Activated T-cell treated with anti-CD3 and anti-CD28 coated beads for 1 hour (primary cell): Measurements from ENCODE around the gene MAEA.
A peak's percentile ranks its signal among the peaks of the same experiment; 100 is the strongest.

Experiments used
- DNase-seq: peaks from one replicate; pipeline ENCODE4 v3.0.0-alpha.2; 2020; ENCODE audit warnings: low read depth

The MAEA gene

DNA sequence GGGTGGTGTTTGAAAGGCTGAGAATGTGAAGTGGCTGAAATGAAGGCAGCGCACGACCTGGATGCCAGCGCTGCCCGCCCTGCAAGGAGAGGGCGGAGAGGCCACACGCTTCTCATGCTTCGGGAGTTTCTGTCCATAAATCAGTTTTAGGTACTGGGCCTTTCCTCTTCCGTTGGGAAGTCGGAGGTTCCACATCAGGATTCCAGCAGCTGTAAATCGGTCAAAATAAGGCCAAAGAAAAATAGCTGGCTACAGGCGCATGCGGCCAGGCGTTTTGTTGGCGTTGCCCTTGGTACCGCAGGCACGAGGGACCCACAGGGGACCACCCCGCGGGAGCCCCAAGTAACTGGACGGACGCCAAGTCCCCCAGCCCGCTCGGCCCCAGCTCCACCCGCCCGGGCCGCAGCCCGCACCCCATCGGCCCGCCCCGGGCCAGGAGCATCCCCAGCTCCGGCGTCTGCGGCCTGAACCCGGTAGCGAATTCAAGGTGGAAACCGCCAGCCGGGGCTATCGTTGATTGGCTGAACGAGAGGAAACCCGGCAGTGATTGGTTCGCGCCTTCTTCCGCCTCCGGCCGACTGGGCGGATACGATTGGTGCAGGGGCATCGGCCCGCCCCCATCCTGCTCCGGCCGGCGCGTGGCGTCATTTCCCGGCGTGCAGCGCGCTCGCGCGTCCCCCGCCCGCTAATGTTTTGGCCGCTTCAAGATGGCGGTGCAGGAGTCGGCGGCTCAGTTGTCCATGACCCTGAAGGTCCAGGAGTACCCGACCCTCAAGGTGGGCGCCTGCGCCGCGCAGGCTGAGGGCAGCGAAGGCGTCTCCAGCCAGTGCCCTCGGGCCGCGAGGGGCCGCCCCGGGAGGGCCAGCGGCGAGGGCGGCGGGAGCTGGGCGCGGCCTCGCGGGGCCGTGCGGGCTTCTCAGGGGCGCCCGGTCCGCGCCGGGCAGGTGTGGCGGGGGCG is at the start of gene MAEA:
Gene MAEA, plus strand, starts transcription at position 685 of the 958 bp plus-strand sequence. Its CDS starts 23 bp downstream, at position 708.
- peak; percentile 94 for DNase-seq

GRCh38 chr4:1239950-1240307 is 49.8 kb upstream of the MAEA start:
- DNase-seq, result no peak

DNA sequence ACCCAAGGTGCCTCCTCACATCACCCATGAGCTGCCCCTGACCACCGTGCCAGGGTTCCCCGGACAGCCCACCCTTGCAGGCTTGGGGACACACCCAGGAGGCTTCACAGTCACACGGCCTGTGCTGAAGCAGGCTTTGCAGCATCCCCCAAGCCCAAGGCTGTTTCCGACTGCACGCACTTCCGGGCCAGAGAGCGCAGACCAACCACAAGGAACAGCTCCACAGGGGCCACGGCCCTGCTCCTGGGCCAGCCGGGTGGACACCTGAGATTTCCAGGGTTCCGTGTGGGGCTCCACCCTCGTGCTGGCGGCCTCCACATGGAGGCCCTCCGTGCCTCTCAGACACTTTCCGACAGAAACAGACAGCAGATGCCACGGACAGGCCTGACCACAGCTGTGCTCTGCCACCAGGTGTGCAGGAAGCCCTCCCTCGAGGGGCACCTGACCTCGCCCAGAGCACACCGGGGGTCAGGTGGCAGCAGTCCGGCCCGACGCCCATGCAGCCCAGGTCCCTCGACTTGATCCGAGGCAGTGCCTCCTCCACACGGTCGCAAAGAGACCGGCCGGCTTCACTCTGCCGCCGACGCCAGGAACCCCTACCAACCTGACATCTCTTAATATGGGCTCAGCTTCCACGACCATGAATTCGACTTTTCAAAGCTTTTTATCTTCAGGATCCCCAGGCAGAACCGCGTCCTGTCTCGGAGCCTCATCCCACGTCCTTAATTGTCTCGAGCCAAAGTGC is 48.8 kb upstream of the MAEA start:
- no peak for DNase-seq

DNA sequence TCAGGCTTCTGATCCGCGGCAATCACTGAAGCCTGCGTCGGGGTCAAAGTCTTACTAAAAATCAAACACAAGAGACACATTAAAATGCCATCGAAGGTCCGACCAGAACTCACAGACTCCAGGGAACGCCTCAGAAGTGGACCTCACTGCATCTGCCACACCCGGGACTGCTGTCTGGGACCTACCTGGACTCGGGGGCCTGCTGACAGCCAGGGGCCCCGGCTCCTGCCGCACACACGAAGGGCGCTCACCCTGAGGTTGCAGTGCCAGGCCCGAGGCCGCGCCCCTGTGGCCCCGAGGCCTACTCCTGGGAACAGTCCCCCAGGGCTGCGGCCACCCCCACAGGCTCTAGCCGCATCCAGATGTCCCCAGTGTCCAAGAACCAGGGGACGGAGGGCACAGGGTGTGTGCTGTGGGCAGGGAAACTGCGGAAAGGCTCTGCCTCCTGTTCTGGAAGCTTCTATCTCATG is 48.2 kb upstream of the MAEA start:
- no peak for DNase-seq

DNA sequence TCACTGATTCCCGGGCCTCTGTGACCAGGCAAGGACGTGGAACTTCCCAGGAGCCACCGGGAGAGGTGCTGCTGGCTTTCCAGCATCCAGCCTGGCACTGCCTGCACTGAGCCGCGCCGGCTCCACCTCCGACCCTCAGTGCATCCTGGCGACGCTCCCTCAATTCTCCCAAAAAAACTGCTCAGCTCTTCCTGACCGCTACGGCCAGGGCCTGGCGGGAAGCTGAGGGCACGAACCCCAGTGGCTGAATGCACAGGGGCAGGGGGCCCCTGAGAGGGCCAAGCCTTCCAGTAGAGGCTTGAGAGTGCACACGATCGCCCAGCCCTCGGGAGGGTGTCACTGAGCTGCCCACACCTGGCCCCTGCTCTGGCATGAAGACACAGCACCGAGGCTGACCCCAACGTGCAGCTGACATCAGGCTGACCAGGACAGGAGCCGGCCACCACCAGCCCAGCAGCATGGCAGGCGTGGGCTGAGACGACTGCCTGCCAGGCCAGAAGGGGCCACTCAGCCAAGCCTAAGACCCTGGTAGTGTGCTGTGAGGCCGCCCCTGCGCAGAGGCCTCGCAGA is 47.7 kb upstream of the MAEA start:
- DNase-seq, result no peak

GRCh38 chr4:1242506-1243450 is 46.9 kb upstream of the MAEA start:
- DNase-seq, result no peak

DNA sequence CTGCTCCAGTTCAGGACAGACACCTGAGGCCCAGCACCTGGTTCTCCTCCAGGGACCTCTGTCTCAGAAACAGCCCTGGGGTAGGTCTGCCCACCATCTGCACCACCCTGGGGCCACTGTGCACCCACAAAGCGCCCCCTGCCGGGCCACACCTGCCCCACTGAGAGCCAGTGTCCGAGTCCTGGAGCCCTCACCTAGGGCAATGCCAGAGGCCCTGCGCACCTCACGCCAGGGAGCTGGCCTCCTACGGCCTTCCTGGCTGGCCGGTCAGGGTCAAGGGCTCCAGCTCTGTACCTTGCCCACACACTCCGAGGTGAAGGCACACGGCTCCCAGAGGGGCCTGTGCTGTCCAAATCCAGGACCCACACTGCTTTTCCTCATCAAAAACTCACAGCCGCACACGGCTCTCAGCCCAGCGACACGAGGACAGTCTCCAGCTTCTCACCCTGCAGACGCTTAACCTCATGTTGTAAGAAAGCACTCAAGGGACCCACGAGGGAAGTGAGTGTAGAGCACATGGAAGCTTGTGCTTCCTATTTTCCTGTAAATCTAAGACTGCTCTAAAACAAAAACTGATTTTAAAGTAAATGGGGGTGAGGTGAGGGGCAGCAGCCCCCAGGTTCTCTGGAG is 46.1 kb upstream of the MAEA start:
- DNase-seq, result no peak

- DNase-seq, result no peak
These were observed 45.4 kb upstream of the MAEA start for GRCh38 chr4:1244081-1244977.

DNA sequence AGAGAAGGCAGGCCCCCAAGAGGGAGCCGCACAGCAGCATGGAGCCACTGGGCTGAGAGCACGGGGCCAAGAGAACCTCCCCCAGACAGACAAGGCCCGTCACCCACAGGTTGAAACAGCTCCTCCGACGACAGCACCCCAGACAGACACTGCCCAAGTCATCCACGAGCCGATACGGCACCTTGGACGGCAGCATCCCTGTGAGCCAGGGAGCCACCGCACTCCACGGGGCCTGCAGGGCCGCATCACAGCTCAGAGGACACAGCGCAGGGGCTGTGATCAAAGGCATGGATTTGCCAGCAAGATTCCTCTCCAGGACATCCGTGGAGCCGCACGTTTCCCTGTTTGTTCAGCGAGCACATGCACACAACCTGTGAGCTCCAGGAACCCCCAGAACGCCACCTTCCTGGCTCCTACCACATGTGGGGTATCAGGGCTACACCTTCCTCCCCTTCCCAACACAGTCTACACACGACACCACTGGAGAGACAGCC is 44.7 kb upstream of the MAEA start:
- DNase-seq, result no peak

GRCh38 chr4:1245481-1246051 is 44.1 kb upstream of the MAEA start:
- DNase-seq, result no peak

- no peak for DNase-seq
These were observed 43.4 kb upstream of the MAEA start for GRCh38 chr4:1246111-1246881.

DNA sequence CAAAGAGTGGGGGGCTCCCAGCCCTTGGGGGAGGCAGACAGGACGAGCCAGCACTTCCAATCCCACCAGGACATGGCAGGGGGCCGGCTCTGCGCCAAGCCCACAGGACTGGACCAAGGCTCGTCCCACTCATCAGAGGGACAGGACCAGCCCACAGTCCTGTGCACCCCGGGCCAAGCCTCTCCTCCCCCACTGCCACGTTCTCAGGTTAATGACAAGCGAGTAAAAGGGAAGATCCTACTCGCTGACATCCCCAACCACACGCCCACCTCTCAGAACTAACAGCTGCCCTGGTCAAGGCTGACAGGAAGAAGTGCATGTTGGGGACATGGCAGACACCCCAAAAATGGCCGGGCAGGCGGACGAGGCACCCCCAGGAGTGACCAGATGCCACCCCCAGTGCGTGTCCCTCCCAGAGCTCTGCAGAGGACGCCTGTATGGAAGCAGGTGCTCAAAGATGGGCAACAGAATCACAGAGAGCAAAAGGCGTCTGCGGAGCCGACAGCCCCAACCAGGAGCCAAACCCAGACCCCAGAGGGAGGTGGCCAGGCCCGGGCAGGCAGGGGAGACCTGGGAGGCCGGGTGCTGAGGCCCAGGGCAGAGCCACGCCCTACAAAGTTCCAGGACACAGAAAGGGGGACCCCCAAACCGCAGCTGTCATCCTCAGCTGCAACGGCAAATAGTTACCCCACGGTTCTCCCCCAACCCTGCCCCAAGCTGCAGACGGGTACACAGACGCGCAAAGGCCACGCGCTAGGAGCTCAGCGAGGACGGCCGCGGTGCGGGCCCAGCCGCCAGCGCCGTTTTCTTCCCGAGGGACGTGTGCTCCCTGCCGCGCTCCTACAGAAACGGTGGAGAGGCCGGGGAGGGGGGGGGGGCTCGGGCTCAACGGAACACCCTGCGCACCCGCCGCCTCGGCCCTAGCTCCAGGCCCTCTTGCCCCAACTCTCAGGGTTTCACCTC is 42.5 kb upstream of the MAEA start:
- no peak for DNase-seq

DNA sequence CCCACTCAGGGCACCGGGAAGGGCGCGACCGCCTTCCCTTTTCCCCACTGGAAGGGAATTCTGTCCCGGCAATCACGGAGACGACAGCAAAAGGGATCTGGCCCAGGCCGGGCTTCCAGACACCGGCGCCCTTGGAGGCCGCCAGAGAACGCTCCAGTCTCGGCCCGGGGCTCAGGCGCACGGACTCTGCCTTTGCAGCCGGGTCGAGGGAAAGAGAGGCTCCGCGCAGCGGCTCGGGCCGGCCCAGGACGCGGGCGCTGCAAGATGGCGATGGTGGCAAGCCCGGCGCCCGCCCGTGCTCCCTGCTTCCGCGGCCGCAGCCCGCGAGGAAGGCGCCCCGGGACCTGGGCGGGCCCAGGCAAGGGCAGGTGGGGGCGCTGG is 41.8 kb upstream of the MAEA start:
- DNase-seq, result no peak

DNA sequence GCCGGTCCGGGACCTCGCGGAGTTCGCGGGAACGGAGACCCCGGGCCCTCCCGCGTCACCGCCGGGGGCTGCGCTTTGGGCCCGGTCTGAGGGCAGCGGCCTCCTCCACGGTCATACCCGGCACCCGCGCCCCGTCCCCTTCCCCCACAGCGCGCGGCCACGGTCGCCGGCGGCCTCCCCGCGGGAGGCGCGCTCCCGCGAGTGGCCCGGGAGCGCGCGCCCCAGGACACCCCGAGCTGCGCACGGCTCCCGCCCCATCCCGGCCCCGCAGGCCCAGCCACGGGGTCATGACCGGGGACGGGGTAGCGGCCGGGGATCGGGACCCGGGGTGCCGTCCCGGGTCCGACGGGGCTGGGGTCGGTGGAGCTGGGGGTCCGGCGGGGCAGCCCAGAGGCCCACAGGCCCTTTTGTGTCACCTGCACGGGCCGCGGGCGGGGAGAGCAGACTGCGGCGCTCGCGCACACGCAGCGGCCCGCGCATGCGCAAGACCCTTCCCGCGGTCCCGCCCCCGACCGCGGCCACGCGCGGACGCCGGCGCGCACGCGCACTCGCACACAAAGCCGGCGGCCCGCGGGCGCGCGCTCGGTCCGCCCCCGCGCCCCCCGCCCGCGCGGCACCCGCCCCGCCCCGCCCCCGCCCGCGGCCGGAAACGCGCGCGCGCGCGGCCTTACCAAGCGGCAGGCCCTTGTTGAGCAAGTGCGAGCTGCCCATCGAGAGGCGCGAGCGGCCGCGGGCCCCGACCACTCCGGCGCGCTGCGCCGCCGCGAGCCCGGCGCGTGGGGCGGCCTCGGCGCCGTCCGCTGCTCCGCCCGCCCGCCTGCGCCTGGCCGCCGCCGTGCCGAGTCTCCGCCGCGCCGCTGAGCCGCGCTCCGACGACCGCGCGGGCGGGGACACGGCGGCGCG is 41.2 kb upstream of the MAEA start, which contains the start of gene CTBP1:
Gene CTBP1, minus strand, starts transcription at position 886 of the 903 bp plus-strand sequence. CDS start 7,799 bp downstream, outside the sequence.
- DNase-seq, result peak; percentile 81

DNA sequence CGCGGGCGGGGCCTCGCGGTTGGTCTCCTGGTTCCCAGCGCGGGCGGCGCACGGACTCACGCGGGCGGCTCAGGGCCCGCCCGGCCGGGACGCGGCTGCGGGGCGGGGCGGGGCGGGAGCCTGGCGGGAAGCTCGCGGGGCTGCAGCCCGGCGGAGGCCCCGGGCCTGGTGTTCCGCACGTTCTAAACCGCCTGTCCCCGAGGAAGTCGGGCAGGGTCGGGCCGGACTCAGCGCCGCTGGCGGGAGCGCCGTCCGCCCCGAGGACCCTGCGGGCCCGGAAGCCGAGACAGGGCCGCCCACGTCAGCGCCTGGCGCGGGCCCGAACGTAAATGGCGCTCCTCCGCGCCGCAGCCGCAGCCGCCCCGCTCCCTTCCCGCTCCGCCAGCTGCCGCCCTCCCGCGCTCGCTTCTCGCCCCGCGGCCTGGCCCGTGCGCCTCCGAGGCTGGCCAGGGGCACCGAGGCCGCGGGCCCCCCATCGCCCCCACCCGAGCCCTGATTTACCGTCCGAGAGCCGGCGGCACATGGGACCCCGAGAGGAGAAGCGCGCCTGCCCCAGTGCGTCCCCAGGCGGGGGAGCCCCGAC is 40.5 kb upstream of the MAEA start:
- DNase-seq, result peak; percentile 75
